Measurements from ENCODE around the gene ARHGEF2. TPM values are rescaled to one million over a fixed set of nuclear protein-coding genes. Genes with fewer than 3 reads are reported as not detected.

Gene ARHGEF2
- total RNA-seq: 57.1 and 79.2 TPM in 2 replicates

DNA sequence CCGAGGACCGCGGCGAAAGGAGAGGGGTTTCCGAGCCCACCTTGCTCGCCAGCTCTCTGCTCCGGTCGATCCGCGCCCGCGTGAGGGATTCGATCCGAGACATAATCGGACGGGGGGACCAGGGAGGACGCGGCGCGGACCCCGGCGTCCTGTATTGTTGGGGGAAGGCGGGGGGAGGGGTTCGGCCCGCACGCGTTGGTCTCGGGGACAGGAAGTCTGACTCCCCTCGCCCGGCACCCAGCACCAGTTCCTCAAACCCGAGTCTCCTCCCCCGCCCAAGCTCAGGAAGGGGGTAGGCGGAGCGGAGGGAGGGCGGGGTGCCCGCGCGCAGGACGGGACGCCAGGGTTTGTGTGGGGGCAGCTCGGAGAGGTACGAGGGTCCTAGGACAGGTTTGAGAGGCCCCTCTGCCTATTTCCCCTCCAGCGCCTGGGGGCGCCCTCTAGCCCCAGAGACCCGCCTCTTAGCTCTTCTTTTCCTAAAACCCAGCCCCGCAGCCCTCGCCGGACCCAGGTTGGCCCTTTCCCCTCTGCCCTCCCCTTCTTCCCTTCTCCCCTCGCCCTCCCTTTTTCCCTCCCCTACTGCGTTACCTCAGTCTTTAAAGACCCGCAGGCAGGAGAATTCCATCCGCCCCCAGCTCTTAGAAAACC, at the start of gene ARHGEF2:
Gene ARHGEF2, minus strand, starts transcription at position 223 of the 648 bp plus-strand sequence. Its CDS starts 120 bp downstream, at position 103.
- DNase-seq (ENCODE audit: low read depth): peak; percentile 52
- H3K27me3 ChIP-seq (ENCODE audit: control insufficient read depth, insufficient read depth, low read length): no peaks in the 10 kb centered on the region
- no peak for FAIRE-seq
- H3K4me3 ChIP-seq (ENCODE audit: low read depth, low read length): peak within 1 kb of the TSS; percentile 91
- peaks cover 3% of the 10 kb centered on the region for H3K36me3 ChIP-seq (ENCODE audit: control insufficient read depth, insufficient read depth, low read length)
- TF ChIP-seq, protein P1, sequence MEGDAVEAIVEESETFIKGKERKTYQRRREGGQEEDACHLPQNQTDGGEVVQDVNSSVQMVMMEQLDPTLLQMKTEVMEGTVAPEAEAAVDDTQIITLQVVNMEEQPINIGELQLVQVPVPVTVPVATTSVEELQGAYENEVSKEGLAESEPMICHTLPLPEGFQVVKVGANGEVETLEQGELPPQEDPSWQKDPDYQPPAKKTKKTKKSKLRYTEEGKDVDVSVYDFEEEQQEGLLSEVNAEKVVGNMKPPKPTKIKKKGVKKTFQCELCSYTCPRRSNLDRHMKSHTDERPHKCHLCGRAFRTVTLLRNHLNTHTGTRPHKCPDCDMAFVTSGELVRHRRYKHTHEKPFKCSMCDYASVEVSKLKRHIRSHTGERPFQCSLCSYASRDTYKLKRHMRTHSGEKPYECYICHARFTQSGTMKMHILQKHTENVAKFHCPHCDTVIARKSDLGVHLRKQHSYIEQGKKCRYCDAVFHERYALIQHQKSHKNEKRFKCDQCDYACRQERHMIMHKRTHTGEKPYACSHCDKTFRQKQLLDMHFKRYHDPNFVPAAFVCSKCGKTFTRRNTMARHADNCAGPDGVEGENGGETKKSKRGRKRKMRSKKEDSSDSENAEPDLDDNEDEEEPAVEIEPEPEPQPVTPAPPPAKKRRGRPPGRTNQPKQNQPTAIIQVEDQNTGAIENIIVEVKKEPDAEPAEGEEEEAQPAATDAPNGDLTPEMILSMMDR (IDR thresholded peaks at IDR 0.05; ENCODE audit: insufficient read depth, low read length, severe bottlenecking): peak; percentile 34

DNA sequence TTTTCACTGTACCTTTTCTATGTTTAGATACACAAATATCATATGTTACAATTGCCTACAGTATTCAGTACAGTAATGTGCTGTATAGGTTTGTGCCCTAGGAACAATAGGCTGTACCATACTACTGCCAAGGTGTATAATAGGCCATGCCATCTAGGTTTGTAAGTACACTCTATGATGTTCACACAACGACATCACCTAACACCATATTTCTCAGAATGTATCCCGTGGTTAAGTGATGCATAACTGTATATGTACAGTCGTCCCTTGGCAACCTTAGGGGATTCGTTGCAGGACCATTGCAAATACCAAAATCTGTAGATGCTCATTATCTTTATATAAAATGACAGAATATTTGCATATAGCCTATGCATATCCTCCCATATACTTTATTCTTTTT, 48.2 kb upstream of the ARHGEF2 start:
- Histone ChIP-seq H3K36me3 (ENCODE audit: control insufficient read depth, insufficient read depth, low read length) (no peaks in the 10 kb centered on the region), H3K4me3 (ENCODE audit: low read depth, low read length) (no peak overlapping the region), H3K27me3 (ENCODE audit: control insufficient read depth, insufficient read depth, low read length) (no peaks in the 10 kb centered on the region)
- DNase-seq (ENCODE audit: low read depth) (no peak), FAIRE-seq (no peak)
- TF ChIP-seq, protein P1 (IDR thresholded peaks at IDR 0.05; ENCODE audit: insufficient read depth, low read length, severe bottlenecking): no peak

DNA sequence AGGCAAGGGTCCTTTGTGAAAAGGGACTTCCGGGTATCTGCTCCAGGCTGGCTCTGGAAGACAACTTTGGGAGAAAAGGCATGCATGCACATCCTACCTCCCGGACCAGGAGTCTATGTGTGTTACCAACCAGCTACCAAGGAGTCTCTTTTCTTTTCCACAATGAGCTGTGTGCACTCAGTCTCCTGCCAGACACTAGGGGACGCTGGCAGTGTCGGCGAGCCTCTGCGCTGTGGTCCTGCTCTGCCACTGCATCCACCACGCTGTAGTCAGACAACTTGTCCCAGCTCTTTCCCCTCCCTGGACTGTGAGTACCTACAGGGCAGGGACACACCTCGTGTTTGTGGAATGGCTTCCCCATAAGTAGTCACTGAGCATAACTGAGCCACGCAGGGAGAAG, 47.5 kb upstream of the ARHGEF2 start:
- DNase-seq (ENCODE audit: low read depth) (peak; percentile 30), FAIRE-seq (no peak)
- Histone ChIP-seq H3K4me3 (ENCODE audit: low read depth, low read length) (no peak overlapping the region), H3K27me3 (ENCODE audit: control insufficient read depth, insufficient read depth, low read length) (no peaks in the 10 kb centered on the region), H3K36me3 (ENCODE audit: control insufficient read depth, insufficient read depth, low read length) (no peaks in the 10 kb centered on the region)
- TF ChIP-seq, protein P1 (IDR thresholded peaks at IDR 0.05; ENCODE audit: insufficient read depth, low read length, severe bottlenecking): peak; percentile 78

DNA sequence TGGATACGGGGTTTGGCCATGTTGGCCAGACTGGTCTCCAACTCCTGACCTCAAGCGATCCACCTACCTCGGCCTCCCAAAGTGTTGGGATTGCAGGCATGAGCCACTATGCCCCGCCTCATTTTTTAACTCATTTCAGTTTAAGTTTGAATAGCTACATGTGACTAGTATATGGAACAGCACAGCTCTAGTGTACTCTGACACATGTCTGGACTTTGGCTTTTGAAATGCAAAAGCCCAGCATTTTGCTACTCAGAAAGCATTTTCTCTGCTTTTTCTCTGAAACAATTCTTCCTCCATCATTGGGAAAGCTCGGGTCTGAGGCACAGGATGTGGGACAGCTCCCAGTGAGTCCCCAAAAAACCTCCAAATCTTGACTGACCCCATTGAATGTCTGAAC, 46.5 kb upstream of the ARHGEF2 start:
- DNase-seq (ENCODE audit: low read depth) (no peak), FAIRE-seq (no peak)
- TF ChIP-seq, protein P1 (IDR thresholded peaks at IDR 0.05; ENCODE audit: insufficient read depth, low read length, severe bottlenecking): no peak
- Histone ChIP-seq H3K27me3 (ENCODE audit: control insufficient read depth, insufficient read depth, low read length) (no peaks in the 10 kb centered on the region), H3K4me3 (ENCODE audit: low read depth, low read length) (no peak overlapping the region), H3K36me3 (ENCODE audit: control insufficient read depth, insufficient read depth, low read length) (no peaks in the 10 kb centered on the region)

DNA sequence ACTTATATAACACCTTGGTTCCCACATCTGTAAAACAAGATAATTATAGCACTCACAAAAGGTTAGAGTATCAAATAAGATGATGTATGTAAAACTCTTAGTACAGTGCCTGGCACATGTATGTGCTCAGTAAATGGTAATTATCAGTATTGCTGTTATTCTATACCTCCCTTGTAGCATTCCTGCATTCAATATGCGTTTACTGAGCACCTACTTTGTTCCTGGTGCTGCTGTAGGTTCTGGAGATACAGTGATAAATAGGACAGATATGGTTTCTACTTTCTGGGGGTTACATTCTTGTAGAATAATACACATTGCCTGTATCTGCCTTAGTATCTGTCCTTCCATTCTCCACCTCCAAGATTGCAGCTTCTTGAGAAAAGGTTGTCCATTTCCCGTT, 43.6 kb upstream of the ARHGEF2 start:
- no peaks in the 10 kb centered on the region for H3K27me3 ChIP-seq (ENCODE audit: control insufficient read depth, insufficient read depth, low read length)
- H3K36me3 ChIP-seq (ENCODE audit: control insufficient read depth, insufficient read depth, low read length): peaks cover 5% of the 10 kb centered on the region
- DNase-seq (ENCODE audit: low read depth) (no peak), FAIRE-seq (no peak)
- TF ChIP-seq, protein P1 (IDR thresholded peaks at IDR 0.05; ENCODE audit: insufficient read depth, low read length, severe bottlenecking): no peak
- no peak overlapping the region for H3K4me3 ChIP-seq (ENCODE audit: low read depth, low read length)

DNA sequence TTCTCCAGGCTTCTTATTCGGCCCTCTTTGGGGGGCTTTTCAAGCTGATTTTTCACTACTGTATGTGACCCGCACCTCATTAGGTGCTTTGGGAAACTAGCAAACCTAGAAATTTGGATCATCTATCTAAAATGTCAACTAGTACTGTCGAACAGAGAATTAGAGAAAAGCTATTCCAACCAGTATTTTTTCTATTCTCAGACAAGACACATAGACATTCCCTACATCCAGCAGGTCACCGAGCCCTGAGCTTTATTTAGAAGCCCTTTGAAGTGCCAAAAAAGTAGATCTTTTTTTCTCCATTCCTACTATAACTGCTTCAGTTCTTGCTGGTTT, 42.7 kb upstream of the ARHGEF2 start:
- TF ChIP-seq, protein P1 (IDR thresholded peaks at IDR 0.05; ENCODE audit: insufficient read depth, low read length, severe bottlenecking): no peak
- Histone ChIP-seq H3K4me3 (ENCODE audit: low read depth, low read length) (no peak overlapping the region), H3K27me3 (ENCODE audit: control insufficient read depth, insufficient read depth, low read length) (no peaks in the 10 kb centered on the region), H3K36me3 (ENCODE audit: control insufficient read depth, insufficient read depth, low read length) (peaks cover 8% of the 10 kb centered on the region)
- DNase-seq (ENCODE audit: low read depth) (no peak), FAIRE-seq (no peak)

Data from bronchial epithelial cell (primary cell).